DND-41 (cell line): ENCODE measurements around the gene FAM20C.

ENCODE experiments used
- ATAC-seq: fragments of 200-7000 bp; cut with Tn5 transposase; 3 replicates; pipeline ENCODE4 v1.9.1; 2021; ENCODE audit warnings: low read depth; ENCODE audit not compliant: insufficient read depth
- DNase-seq: peaks from one replicate; pipeline ENCODE4 v3.0.0-alpha.2; 2020
- H2AFZ ChIP-seq: 2 replicates; pipeline ENCODE4 v1.6.0; 2012; ENCODE audit warnings: low read depth, low read length
- H3K27ac ChIP-seq: 2 replicates; pipeline ENCODE4 v1.5.1; 2012; ENCODE audit warnings: low read length, inconsistent platforms
- H3K27me3 ChIP-seq: fragments of 200-600 bp; sonication (generic); 2 replicates; pipeline ENCODE4 v1.6.0; 2012; ENCODE audit warnings: low read length, mild to moderate bottlenecking, inconsistent platforms; ENCODE audit not compliant: insufficient read depth, poor library complexity
- H3K36me3 ChIP-seq: 2 replicates; pipeline ENCODE4 v1.5.1; 2012; ENCODE audit warnings: low read length, inconsistent platforms; ENCODE audit not compliant: insufficient read depth
- H3K4me1 ChIP-seq: 2 replicates; pipeline ENCODE4 v1.5.1; 2012; ENCODE audit warnings: mild to moderate bottlenecking, low read length; ENCODE audit not compliant: insufficient read depth
- H3K4me2 ChIP-seq: 2 replicates; pipeline ENCODE4 v1.6.0; 2012; ENCODE audit warnings: mild to moderate bottlenecking, moderate library complexity, low read length, inconsistent platforms; ENCODE audit not compliant: insufficient read depth
- H3K4me3 ChIP-seq, 2 experiments: fragments of 200-600 bp in 1 of 2; shearing (Covaris generic) in 1 of 2; 2 replicates each; pipeline ENCODE4 v1.5.1; 2012 to 2016; ENCODE audit warnings: inconsistent platforms in 2 of 2, low read length in 2 of 2, mild to moderate bottlenecking in 2 of 2, low read depth in 1 of 2, moderate library complexity in 1 of 2
- H3K79me2 ChIP-seq: 2 replicates; pipeline ENCODE4 v1.6.0; 2012; ENCODE audit warnings: low read length, inconsistent platforms; ENCODE audit not compliant: insufficient read depth
- H3K9ac ChIP-seq: 2 replicates; pipeline ENCODE4 v1.6.0; 2012; ENCODE audit warnings: low read depth, mild to moderate bottlenecking, inconsistent platforms, low read length, moderate library complexity
- H3K9me3 ChIP-seq: 2 replicates; pipeline ENCODE4 v1.5.1; 2012; ENCODE audit warnings: low read length, moderate library complexity, mild to moderate bottlenecking, inconsistent platforms; ENCODE audit not compliant: insufficient read depth, severe bottlenecking
- H4K20me1 ChIP-seq: 2 replicates; pipeline ENCODE4 v1.6.0; 2012; ENCODE audit warnings: low read length; ENCODE audit not compliant: insufficient read depth
- CTCF ChIP-seq: IDR thresholded peaks from 2 replicates; pipeline ENCODE4 v1.5.1; 2012; ENCODE audit warnings: borderline replicate concordance, low read length, moderate library complexity, mild to moderate bottlenecking; ENCODE audit not compliant: poor library complexity, severe bottlenecking; ENCODE audit errors: extremely low read depth
- EZH2 ChIP-seq: IDR thresholded peaks from 3 replicates; pipeline ENCODE4 v1.6.1; 2012; ENCODE audit warnings: borderline replicate concordance, low read depth, mild to moderate bottlenecking, moderate library complexity, low read length, inconsistent platforms; ENCODE audit not compliant: severe bottlenecking

Gene FAM20C

DNA sequence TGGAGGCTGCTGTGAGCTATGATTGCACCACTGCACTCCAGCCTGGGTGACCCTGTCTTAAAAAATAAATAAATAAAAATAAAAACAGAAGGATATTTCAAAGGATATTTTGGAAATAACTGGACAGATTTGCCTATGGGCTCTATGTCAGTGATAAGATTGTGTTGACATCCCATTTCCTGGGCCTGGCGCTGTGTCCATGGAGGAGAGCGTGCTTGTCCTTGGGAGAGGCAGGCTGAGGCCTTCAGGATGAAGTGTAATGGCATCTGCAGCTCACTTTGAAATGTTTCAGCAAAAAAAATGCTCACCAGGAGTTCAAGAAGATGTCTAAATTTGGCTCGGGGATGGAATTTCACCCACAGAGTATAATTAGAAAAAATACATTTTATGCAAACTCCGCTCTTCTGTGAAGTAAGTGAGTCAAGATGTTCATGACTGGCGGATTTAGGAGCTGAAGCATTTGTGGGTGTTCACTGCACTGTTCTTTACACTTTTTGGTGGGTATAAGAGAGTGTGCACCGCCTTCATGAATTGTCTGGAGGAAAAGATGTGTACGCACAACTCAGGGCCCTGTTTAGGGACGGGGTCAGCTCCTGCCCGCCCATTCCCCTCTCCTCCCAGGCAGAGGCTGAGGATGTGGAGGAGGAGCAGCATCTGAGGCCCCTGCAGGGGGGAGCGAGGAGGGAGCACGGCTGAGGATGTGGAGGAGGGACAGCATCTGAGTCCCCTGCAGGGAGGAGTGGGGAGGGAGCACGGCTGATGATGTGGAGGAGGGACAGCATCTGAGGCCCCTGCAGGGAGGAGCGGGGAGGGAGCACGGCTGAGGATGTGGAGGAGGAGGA is 79.1 kb downstream of the FAM20C start:
- H2AFZ ChIP-seq: no peak overlapping the region
- H3K4me1 ChIP-seq: no peaks in the 10 kb centered on the region
- no peaks in the 10 kb centered on the region for H3K79me2 ChIP-seq
- H3K9me3 ChIP-seq: peaks cover 5% of the 10 kb centered on the region
- H3K27ac ChIP-seq: no peak overlapping the region
- H3K4me2 ChIP-seq: no peak overlapping the region
- H3K9ac ChIP-seq: no peak overlapping the region
- no peaks in the 10 kb centered on the region; the same call in 1 of the 2 replicates for H4K20me1 ChIP-seq
- ATAC-seq: no peak
- no peaks in the 10 kb centered on the region for H3K36me3 ChIP-seq
- H3K27me3 ChIP-seq: no peaks in the 10 kb centered on the region
- no peak for TF ChIP-seq EZH2
- no peak for TF ChIP-seq CTCF
- DNase-seq: no peak
- no peak overlapping the region for H3K4me3 ChIP-seq

DNA sequence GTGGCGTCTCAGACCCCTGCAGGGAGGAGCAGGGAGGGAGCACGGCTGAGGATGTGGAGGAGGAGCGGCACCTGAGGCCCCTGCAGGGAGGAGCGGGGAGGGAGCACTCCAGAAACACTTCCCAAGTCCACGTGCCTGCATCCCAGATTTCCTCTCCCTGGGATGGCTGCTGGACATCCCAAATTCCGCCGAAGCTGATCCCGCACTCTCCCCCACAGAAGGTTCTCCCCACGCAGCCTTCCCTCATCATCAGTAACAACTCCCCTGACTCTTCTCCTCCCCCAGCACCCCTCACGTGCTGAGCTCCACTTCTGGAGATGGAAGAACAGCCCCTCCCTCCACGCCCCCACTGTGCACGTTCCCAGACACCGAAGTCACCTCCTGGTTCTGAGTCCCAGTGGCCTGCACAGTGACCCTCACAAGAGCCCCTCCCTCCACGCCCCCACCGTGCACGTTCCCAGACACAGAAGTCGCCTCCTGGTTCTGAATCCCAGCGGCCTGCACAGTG is 79.8 kb downstream of the FAM20C start:
- no peaks in the 10 kb centered on the region for H3K79me2 ChIP-seq

GRCh38 chr7:272631-273030 is 80.3 kb downstream of the FAM20C start:
- H3K4me2 ChIP-seq: no peak overlapping the region
- H3K9me3 ChIP-seq: peaks cover 10% of the 10 kb centered on the region
- DNase-seq (no peak), ATAC-seq (no peak)
- no peak overlapping the region for H3K4me3 ChIP-seq
- no peaks in the 10 kb centered on the region for H3K79me2 ChIP-seq
- no peaks in the 10 kb centered on the region for H3K27me3 ChIP-seq
- no peaks in the 10 kb centered on the region for H3K4me1 ChIP-seq
- no peaks in the 10 kb centered on the region for H3K36me3 ChIP-seq
- H4K20me1 ChIP-seq: no peaks in the 10 kb centered on the region; the same call in 1 of the 2 replicates
- TF ChIP-seq CTCF (no peak), EZH2 (no peak)
- no peak overlapping the region for H2AFZ ChIP-seq
- no peak overlapping the region for H3K9ac ChIP-seq
- H3K27ac ChIP-seq: no peak overlapping the region

More for the DNA sequence above, 79.8 kb downstream of the FAM20C start:
- Histone ChIP-seq H3K27me3 (no peaks in the 10 kb centered on the region), H3K27ac (no peak overlapping the region), H4K20me1 (no peaks in the 10 kb centered on the region; the same call in 1 of the 2 replicates), H2AFZ (no peak overlapping the region), H3K4me3 (no peak overlapping the region), H3K4me1 (no peaks in the 10 kb centered on the region), H3K9ac (no peak overlapping the region), H3K9me3 (peaks cover 9% of the 10 kb centered on the region), H3K36me3 (no peaks in the 10 kb centered on the region), H3K4me2 (no peak overlapping the region)
- ATAC-seq (no peak), DNase-seq (no peak)
- TF ChIP-seq EZH2 (no peak), CTCF (no peak)
